ENCODE results near the gene SMIM9.

DNA sequence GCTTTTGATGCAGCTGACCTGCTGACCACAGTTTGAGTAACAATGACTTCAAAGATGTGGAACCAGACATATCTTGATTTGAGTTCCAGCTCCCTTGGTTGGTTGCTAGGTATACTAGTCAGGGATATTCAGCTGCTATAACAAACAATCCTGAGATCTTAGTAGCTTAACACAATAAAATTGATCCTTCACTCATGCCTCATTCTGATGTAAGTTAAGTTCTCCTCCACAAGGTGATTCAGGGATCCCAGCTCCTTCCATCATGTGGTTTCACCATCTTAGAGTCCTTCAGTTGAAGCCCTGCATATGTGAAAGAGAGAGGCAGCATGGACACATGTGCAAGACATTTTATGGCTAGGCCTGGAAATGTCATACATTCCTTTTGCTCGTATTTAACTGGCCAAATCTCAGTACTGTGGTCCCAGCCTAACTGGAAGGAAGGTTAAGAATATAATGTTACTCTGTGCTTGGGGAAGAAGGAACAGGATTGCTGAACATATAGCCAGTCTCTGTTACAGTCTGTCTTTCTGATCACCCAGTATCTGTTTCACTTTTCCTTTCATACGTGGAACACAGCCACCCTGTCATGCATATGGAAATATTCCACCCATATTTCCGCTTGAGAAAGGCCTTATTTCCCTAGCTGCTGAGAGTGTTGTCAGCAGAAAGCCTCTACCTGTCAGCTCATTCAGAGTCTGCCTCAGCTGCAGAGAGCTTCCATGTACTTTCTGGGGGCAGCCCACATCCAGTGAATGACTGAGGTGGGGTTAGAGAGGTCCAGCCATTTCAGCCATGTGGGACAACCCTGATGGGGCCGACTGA lies 7.1 kb downstream of the SMIM9 start:
- TF ChIP-seq, protein P1, sequence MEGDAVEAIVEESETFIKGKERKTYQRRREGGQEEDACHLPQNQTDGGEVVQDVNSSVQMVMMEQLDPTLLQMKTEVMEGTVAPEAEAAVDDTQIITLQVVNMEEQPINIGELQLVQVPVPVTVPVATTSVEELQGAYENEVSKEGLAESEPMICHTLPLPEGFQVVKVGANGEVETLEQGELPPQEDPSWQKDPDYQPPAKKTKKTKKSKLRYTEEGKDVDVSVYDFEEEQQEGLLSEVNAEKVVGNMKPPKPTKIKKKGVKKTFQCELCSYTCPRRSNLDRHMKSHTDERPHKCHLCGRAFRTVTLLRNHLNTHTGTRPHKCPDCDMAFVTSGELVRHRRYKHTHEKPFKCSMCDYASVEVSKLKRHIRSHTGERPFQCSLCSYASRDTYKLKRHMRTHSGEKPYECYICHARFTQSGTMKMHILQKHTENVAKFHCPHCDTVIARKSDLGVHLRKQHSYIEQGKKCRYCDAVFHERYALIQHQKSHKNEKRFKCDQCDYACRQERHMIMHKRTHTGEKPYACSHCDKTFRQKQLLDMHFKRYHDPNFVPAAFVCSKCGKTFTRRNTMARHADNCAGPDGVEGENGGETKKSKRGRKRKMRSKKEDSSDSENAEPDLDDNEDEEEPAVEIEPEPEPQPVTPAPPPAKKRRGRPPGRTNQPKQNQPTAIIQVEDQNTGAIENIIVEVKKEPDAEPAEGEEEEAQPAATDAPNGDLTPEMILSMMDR (IDR thresholded peaks at IDR 0.05) = no peak
- no peak for TF ChIP-seq GATA2 (CRISPR knock-in tag; IDR thresholded peaks at IDR 0.05)

Measured in SK-N-SH (cell line).